ENCODE results near the gene SLC25A40.

- TF ChIP-seq CTCF (conservative IDR thresholded peaks at IDR 0.05; ENCODE audit: low read depth, low read length) = no peak
- no peak for TF ChIP-seq EZH2 (IDR thresholded peaks at IDR 0.05; ENCODE audit: borderline replicate concordance, low read depth, low read length, poor library complexity, severe bottlenecking)
Measured at GRCh38 chr7:87806150-87806549, 70.0 kb downstream of the SLC25A40 start.

All from A673 (cell line).